B cell (primary cell): ENCODE data around the gene TMEM156. TPM values are rescaled to one million over a fixed set of nuclear protein-coding genes. Genes with fewer than 3 reads are reported as not detected.

Source experiments
- ATAC-seq: fragments of 200-7000 bp; cut with Tn5 transposase; one replicate; pipeline ENCODE4 v1.10.0; 2021; ENCODE audit warnings: low read depth, mild to moderate bottlenecking, moderate number of reproducible peaks, moderate library complexity
- CTCF ChIA-PET: fragments of 350-600 bp; sonication (Branson Sonifier 250); formaldehyde crosslinking; loops from one replicate; lab custom pipeline; 2021; ENCODE audit warnings: antibody characterized with exemption, inconsistent platforms; lab: Charles Lee
- POLR2A ChIA-PET: fragments of 350-600 bp; sonication (Branson Sonifier 250); formaldehyde crosslinking; loops from one replicate; lab custom pipeline; 2021; ENCODE audit warnings: antibody characterized with exemption; lab: Charles Lee
- DNase-seq: peaks from one replicate; pipeline ENCODE4 v3.0.0; 2013
- H2AFZ ChIP-seq: 2 replicates; pipeline ENCODE4 v1.6.1; 2012; ENCODE audit warnings: mild to moderate bottlenecking, low read depth, low read length; ENCODE audit not compliant: insufficient read depth, poor library complexity, severe bottlenecking
- H3K27ac ChIP-seq, 2 donors: 1 replicate in 1 of 2; 2 replicates in 1 of 2; pipeline ENCODE4 v1.5.1; 2012 to 2013; ENCODE audit warnings: low read length in 2 of 2, mild to moderate bottlenecking in 2 of 2, moderate library complexity in 1 of 2
- H3K27me3 ChIP-seq, 4 experiments: fragments of 200-600 bp in 1 of 4; sonication (generic) in 1 of 4; replicated peaks in 1 of 4; 1 replicate in 2 of 4; 2 replicates in 2 of 4; pipeline versions ENCODE4 v1.6.1 to v1.7.0; 2013 to 2016; ENCODE audit warnings: low read length in 3 of 4, mild to moderate bottlenecking in 2 of 4, mixed read lengths in 1 of 4, moderate library complexity in 1 of 4; ENCODE audit not compliant: insufficient read depth in 4 of 4, control insufficient read depth in 3 of 4; ENCODE audit errors: control extremely low read depth in 1 of 4
- H3K36me3 ChIP-seq, 2 experiments: replicated peaks in 1 of 2; 1 replicate in 1 of 2; 2 replicates in 1 of 2; pipeline versions ENCODE4 v1.6.1 to v1.7.1; 2013; ENCODE audit warnings: low read length in 1 of 2; ENCODE audit not compliant: insufficient read depth in 2 of 2, control insufficient read depth in 1 of 2; ENCODE audit errors: control extremely low read depth in 1 of 2, extremely low read depth in 1 of 2
- H3K4me1 ChIP-seq, 2 donors: fragments of 200-600 bp in 1 of 2; sonication (generic) in 1 of 2; 1 replicate in 1 of 2; 2 replicates in 1 of 2; pipeline versions ENCODE4 v1.5.1 to v1.6.1; 2013 to 2017; ENCODE audit warnings: low read length in 2 of 2; ENCODE audit not compliant: control insufficient read depth in 2 of 2, insufficient read depth in 2 of 2
- H3K4me2 ChIP-seq: replicated peaks from 2 replicates; pipeline ENCODE3; 2012; ENCODE audit warnings: mild to moderate bottlenecking, low read depth, low read length; ENCODE audit not compliant: poor library complexity, severe bottlenecking
- H3K4me3 ChIP-seq, 5 experiments: fragments of 200-600 bp in 1 of 5; sonication (generic) in 1 of 5; 1 replicate in 3 of 5; 2 replicates in 2 of 5; pipeline versions ENCODE4 v1.5.1 to v1.7.0; 2011 to 2016; ENCODE audit warnings: low read length in 4 of 5, mild to moderate bottlenecking in 4 of 5, low read depth in 2 of 5, control low read depth in 1 of 5, moderate library complexity in 1 of 5; ENCODE audit not compliant: insufficient read depth in 1 of 5; ENCODE audit errors: control extremely low read depth in 1 of 5, extremely low read depth in 1 of 5
- H3K79me2 ChIP-seq: fragments of 200-600 bp; sonication (generic); one replicate; pipeline ENCODE4 v1.6.0; 2016; ENCODE audit warnings: low read length; ENCODE audit not compliant: control insufficient read depth, insufficient read depth
- H3K9ac ChIP-seq: fragments of 200-600 bp; sonication (generic); 2 replicates; pipeline ENCODE4 v1.6.1; 2017; ENCODE audit warnings: mild to moderate bottlenecking, low read length, moderate library complexity
- H3K9me3 ChIP-seq, 3 donors: one replicate each; pipeline versions ENCODE4 v1.6.1 to v1.7.1; 2013; ENCODE audit warnings: low read length in 2 of 3; ENCODE audit not compliant: control insufficient read depth in 2 of 3, insufficient read depth in 1 of 3; ENCODE audit errors: control extremely low read depth in 1 of 3
- H4K20me1 ChIP-seq: 2 replicates; pipeline ENCODE4 v1.6.0; 2012; ENCODE audit warnings: mild to moderate bottlenecking, low read length; ENCODE audit not compliant: insufficient read depth, control insufficient read depth, poor library complexity, severe bottlenecking
- H3K27ac Mint-ChIP-seq: one replicate; pipeline ENCODE4 v1.8.0; 2021; ENCODE audit warnings: mixed read lengths
- H3K27me3 Mint-ChIP-seq: one replicate; pipeline ENCODE4 v1.8.0; 2021; ENCODE audit warnings: mixed read lengths
- H3K4me1 Mint-ChIP-seq: one replicate; pipeline ENCODE4 v1.8.0; 2021; ENCODE audit warnings: mixed read lengths
- H3K4me3 Mint-ChIP-seq: one replicate; pipeline ENCODE4 v1.8.0; 2021; ENCODE audit warnings: mixed read lengths
- H3K9me3 Mint-ChIP-seq: one replicate; pipeline ENCODE4 v1.8.0; 2022; ENCODE audit warnings: mixed read lengths; ENCODE audit not compliant: insufficient read depth
- EZH2 ChIP-seq: IDR thresholded peaks from 2 replicates; pipeline ENCODE4 v1.6.1; 2012; ENCODE audit warnings: borderline replicate concordance, low read depth, mild to moderate bottlenecking, moderate library complexity, low read length; ENCODE audit not compliant: insufficient read depth, poor library complexity, severe bottlenecking
- WGBS: methylation state at CpG from one replicate; pipeline ENCODE4 v1.1.5; 2013; ENCODE audit warnings: missing lambda C conversion rate; ENCODE audit not compliant: insufficient coverage; 5-methylcytosine and 5-hydroxymethylcytosine counted together
- intact Hi-C: fragments of 100-400 bp; cut with micrococcal nuclease; formaldehyde crosslinking; loops from one replicate; pipeline ENCODE4 v1.10.0; 2022
- polyA plus RNA-seq: library from polyadenylated mRNA; depleted of rRNA; stranded (reverse); fragments of >200 nt; gene quantifications from 2 replicates; pipeline ENCODE4 v1.2.3, GENCODE V29; 2012
- total RNA-seq, 2 donors: library from RNA; stranded (reverse); fragments of 120-200 nt in 1 of 2; gene quantifications; 1 replicate in 1 of 2; 2 replicates in 1 of 2; pipeline versions ENCODE4 v1.2.3 to v1.2.4, GENCODE V29; 2013 to 2022
- TF ChIP-seq, protein P1 (sequence below): fragments of 200-600 bp; IDR thresholded peaks from one replicate; pipeline ENCODE4 v1.8.0; 2022; ENCODE audit warnings: antibody characterized with exemption, mild to moderate bottlenecking

TMEM156 gene
- total and polyA plus RNA-seq, 2 donors (not counting 1 experiment from before 2014, with no cell fraction given), result 58.4 to 59.9 TPM

DNA sequence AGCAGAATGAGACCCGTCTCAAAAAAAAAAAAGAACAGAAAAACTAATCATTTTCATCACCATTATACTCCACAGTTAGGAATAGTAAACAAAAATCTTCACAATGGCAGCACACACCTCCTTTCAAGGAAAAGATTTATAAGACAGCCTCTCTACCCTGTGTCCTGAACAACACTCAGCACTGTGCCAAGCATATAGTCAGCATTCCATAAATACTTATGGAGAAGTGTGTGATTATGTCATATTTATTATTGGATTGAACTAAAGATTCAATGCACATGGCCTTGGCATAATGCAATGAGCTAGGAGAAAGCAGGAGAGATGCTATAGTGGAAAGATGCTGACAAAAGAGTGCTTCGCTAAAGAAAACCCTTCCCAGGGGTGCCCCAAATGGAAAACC lies 112.0 kb downstream of the TMEM156 start:
- Mint-ChIP-seq H3K27ac (no peak overlapping the region), H3K4me1 (peaks cover 10% of the 10 kb centered on the region), H3K9me3 (no peaks in the 10 kb centered on the region), H3K27me3 (no peaks in the 10 kb centered on the region), H3K4me3 (no peak overlapping the region)
- POLR2A ChIA-PET, result no interaction called here
- Histone ChIP-seq H4K20me1 (no peaks in the 10 kb centered on the region), H3K9ac (no peak overlapping the region), H3K4me3 (no peak overlapping the region), H2AFZ (no peak overlapping the region), H3K79me2 (no peaks in the 10 kb centered on the region), H3K4me2 (no peak overlapping the region), H3K4me1 (peaks cover 5 to 7% of the 10 kb centered on the region in 2 donors), H3K27me3 (no peaks in the 10 kb centered on the region), H3K9me3 (no peaks in the 10 kb centered on the region), H3K27ac (no peak overlapping the region), H3K36me3 (no peaks in the 10 kb centered on the region)
- TF ChIP-seq, protein P1, sequence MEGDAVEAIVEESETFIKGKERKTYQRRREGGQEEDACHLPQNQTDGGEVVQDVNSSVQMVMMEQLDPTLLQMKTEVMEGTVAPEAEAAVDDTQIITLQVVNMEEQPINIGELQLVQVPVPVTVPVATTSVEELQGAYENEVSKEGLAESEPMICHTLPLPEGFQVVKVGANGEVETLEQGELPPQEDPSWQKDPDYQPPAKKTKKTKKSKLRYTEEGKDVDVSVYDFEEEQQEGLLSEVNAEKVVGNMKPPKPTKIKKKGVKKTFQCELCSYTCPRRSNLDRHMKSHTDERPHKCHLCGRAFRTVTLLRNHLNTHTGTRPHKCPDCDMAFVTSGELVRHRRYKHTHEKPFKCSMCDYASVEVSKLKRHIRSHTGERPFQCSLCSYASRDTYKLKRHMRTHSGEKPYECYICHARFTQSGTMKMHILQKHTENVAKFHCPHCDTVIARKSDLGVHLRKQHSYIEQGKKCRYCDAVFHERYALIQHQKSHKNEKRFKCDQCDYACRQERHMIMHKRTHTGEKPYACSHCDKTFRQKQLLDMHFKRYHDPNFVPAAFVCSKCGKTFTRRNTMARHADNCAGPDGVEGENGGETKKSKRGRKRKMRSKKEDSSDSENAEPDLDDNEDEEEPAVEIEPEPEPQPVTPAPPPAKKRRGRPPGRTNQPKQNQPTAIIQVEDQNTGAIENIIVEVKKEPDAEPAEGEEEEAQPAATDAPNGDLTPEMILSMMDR, result no peak
- no peak for TF ChIP-seq EZH2
- ATAC-seq, result no peak
- intact Hi-C loops, result no loop called here
- CTCF ChIA-PET, result interaction anchor here (0.9 kb wide), 1 partner anchor 220 kb away, joined by 4 read pairs; no protein-coding TSS in a partner anchor
- WGBS, result 100% methylated on average over 2 of the region's 2 CpGs
- no peak for DNase-seq

DNA sequence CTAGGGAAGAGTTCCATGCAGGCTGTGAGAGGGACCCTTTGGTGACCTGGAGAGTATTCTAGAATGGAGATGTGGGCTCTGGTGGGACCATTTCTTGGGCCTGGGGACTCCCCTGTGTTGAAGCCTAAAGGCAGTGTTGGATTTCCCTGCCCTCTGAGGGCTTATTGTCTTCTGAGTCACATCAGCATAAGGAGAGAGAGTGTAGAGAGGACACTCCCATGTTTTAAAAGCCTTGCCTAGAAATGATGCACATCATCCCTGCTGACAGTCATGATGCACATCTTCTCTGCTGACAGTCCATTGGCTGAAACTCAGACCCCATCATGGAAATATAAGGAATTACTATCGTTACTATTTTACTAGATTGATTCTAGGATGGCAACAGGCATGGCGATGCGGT lies 112.7 kb downstream of the TMEM156 start:
- H3K36me3 ChIP-seq, result no peaks in the 10 kb centered on the region
- Mint-ChIP-seq H3K4me3 (no peak overlapping the region), H3K4me1 (peaks cover 15% of the 10 kb centered on the region), H3K9me3 (no peaks in the 10 kb centered on the region), H3K27ac (no peak overlapping the region), H3K27me3 (no peaks in the 10 kb centered on the region)
- WGBS, result 95% methylated on average over 3 of the region's 3 CpGs
- intact Hi-C loops, result no loop called here
- no peaks in the 10 kb centered on the region for H3K9me3 ChIP-seq
- H2AFZ ChIP-seq, result no peak overlapping the region
- no peak overlapping the region for H3K9ac ChIP-seq
- no peak for DNase-seq
- H3K27me3 ChIP-seq, result no peaks in the 10 kb centered on the region
- no peaks in the 10 kb centered on the region for H4K20me1 ChIP-seq
- ChIA-PET POLR2A (no interaction called here), CTCF (no interaction called here)
- no peaks in the 10 kb centered on the region for H3K79me2 ChIP-seq
- H3K4me2 ChIP-seq, result no peak overlapping the region
- TF ChIP-seq EZH2, result no peak
- TF ChIP-seq, protein P1, result no peak
- H3K4me3 ChIP-seq, result no peak overlapping the region
- H3K4me1 ChIP-seq, result peaks cover 11 to 12% of the 10 kb centered on the region in 2 donors
- H3K27ac ChIP-seq, result no peak overlapping the region
- ATAC-seq, result no peak
